Body of pancreas (tissue), 4 donors: Measurements from ENCODE around the gene SLX4IP. TPM values are rescaled to one million over a fixed set of nuclear protein-coding genes. Genes with fewer than 3 reads are reported as not detected.

Experiments
- ATAC-seq: fragments of 150-250 bp; one replicate; pipeline ENCODE4 v1.9.1; 2016
- DNase-seq, 4 donors: peaks; one replicate each; pipeline ENCODE4 v3.0.0-alpha.2; 2019
- H3K27ac ChIP-seq, 4 donors: fragments of 200-600 bp; sonication (generic); 1 replicate in 3 of 4; 2 replicates in 1 of 4; pipeline versions ENCODE4 v1.5.1 to v1.6.1; 2016 to 2019; ENCODE audit warnings: mild to moderate bottlenecking in 1 of 4, mixed read lengths in 1 of 4, moderate library complexity in 1 of 4
- H3K27me3 ChIP-seq, 2 donors: fragments of 200-600 bp; sonication (generic); one replicate each; pipeline ENCODE4 v1.6.0; 2016; ENCODE audit warnings: mild to moderate bottlenecking in 1 of 2
- H3K36me3 ChIP-seq, 2 donors: fragments of 200-600 bp; sonication (generic); replicated peaks in 1 of 2; 2 replicates each; pipeline ENCODE4 v1.5.1; 2016; ENCODE audit warnings: low read depth in 2 of 2; ENCODE audit not compliant: insufficient read depth in 1 of 2
- H3K4me1 ChIP-seq: fragments of 200-600 bp; sonication (generic); one replicate; pipeline ENCODE4 v1.6.0; 2016
- H3K4me3 ChIP-seq, 2 donors: fragments of 200-600 bp; sonication (generic); 1 replicate in 1 of 2; 2 replicates in 1 of 2; pipeline ENCODE4 v1.5.1; 2016 to 2019
- H3K9me3 ChIP-seq, 3 donors: fragments of 200-600 bp; sonication (generic); 1 replicate in 2 of 3; 2 replicates in 1 of 3; pipeline ENCODE4 v1.5.1; 2016
- CTCF ChIP-seq, 7 experiments: fragments of 450-650 bp in 4 of 7; fragments of 200-600 bp in 3 of 7; sonication (generic) in 3 of 7; IDR thresholded peaks; one replicate each; pipeline ENCODE4 v1.5.1; 2016 to 2019; ENCODE audit warnings: antibody characterized with exemption in 7 of 7
- POLR2A ChIP-seq, 3 donors: fragments of 450-650 bp; IDR thresholded peaks; one replicate each; pipeline ENCODE4 v1.6.1; 2016; ENCODE audit warnings: antibody characterized with exemption in 3 of 3, mild to moderate bottlenecking in 2 of 3
- WGBS, 2 donors: methylation state at CpG; one replicate each; pipeline ENCODE4 v1.1.5; 2017; 5-methylcytosine and 5-hydroxymethylcytosine counted together
- intact Hi-C: fragments of 100-400 bp; cut with DNase I; formaldehyde crosslinking; loops from one replicate; pipeline ENCODE4 v1.15.1; 2023
- total RNA-seq, 2 donors: library from RNA; depleted of rRNA; stranded (reverse); fragments of >200 nt; gene quantifications; one replicate each; pipeline ENCODE4 v1.1.0, GENCODE V29; 2016

The SLX4IP gene
- total RNA-seq, 2 donors from 2014 or later = 4.3 to 4.7 TPM

- ATAC-seq (no peak), DNase-seq (no peak)
- WGBS, 2 donors = 90 to 96% methylated on average over 4 of the region's 4 CpGs
- TF ChIP-seq CTCF (IDR thresholded peaks at IDR 0.05) = no peak
- no peak for TF ChIP-seq POLR2A (IDR thresholded peaks at IDR 0.05)
- Histone ChIP-seq H3K27ac (no peak overlapping the region), H3K4me1 (peaks cover 9% of the 10 kb centered on the region), H3K9me3 (no peaks in the 10 kb centered on the region), H3K4me3 (no peak overlapping the region), H3K27me3 (no peaks in the 10 kb centered on the region), H3K36me3 (no peaks in the 10 kb centered on the region)
- intact Hi-C loops = no loop called here
Observed at GRCh38 chr20:10631126-10631525, 196.0 kb downstream of the SLX4IP start.

- no peak overlapping the region for H3K27ac ChIP-seq
- no peaks in the 10 kb centered on the region for H3K36me3 ChIP-seq
- WGBS, 2 donors = 84 to 85% methylated on average over 9 to 13 of the region's 13 CpGs
- H3K9me3 ChIP-seq = no peaks in the 10 kb centered on the region
- TF ChIP-seq POLR2A (IDR thresholded peaks at IDR 0.05) (no peak), CTCF (IDR thresholded peaks at IDR 0.05) (no peak)
- no peak overlapping the region for H3K4me3 ChIP-seq
- peaks cover 18% of the 10 kb centered on the region for H3K4me1 ChIP-seq
- DNase-seq = no peak
- intact Hi-C loops = no loop called here
- no peaks in the 10 kb centered on the region for H3K27me3 ChIP-seq
- ATAC-seq = no peak
Observed at GRCh38 chr20:10632721-10633509, 197.8 kb downstream of the SLX4IP start.

GRCh38 chr20:10633718-10634117, 198.6 kb downstream of the SLX4IP start:
- intact Hi-C loops = no loop called here
- TF ChIP-seq POLR2A (IDR thresholded peaks at IDR 0.05) = no peak
- TF ChIP-seq CTCF (IDR thresholded peaks at IDR 0.05) = no peak
- Histone ChIP-seq H3K4me1 (peaks cover 18% of the 10 kb centered on the region), H3K9me3 (no peaks in the 10 kb centered on the region), H3K27me3 (no peaks in the 10 kb centered on the region), H3K4me3 (no peak overlapping the region), H3K27ac (no peak overlapping the region), H3K36me3 (no peaks in the 10 kb centered on the region)
- ATAC-seq = no peak
- no peak for DNase-seq
- 88 to 95% methylated on average over 5 of the region's 5 CpGs for whole genome bisulfite sequencing, 2 donors

- peaks cover 18% of the 10 kb centered on the region for H3K4me1 ChIP-seq
- H3K4me3 ChIP-seq = no peak overlapping the region
- no peak overlapping the region for H3K27ac ChIP-seq
- intact Hi-C loops = no loop called here
- DNase-seq (no peak), ATAC-seq (no peak)
- H3K36me3 ChIP-seq = no peaks in the 10 kb centered on the region
- H3K9me3 ChIP-seq = no peaks in the 10 kb centered on the region
- WGBS, 2 donors = 62 to 72% methylated on average over 5 of the region's 5 CpGs
- no peak for TF ChIP-seq POLR2A (IDR thresholded peaks at IDR 0.05)
- no peak for TF ChIP-seq CTCF (IDR thresholded peaks at IDR 0.05)
- no peaks in the 10 kb centered on the region for H3K27me3 ChIP-seq
Observed at GRCh38 chr20:10634211-10634610, 199.1 kb downstream of the SLX4IP start.
